HEK293 (cell line): Measurements from ENCODE around the gene EREG.

Experiments used
- CTCF ChIA-PET: fragments of 350-600 bp; formaldehyde crosslinking; extraction: SDS; loops from one replicate; lab custom pipeline; 2021; ENCODE audit warnings: antibody characterized with exemption; lab: Yijun Ruan, JAX
- POLR2A ChIA-PET: fragments of 300-600 bp; formaldehyde crosslinking; extraction: SDS; loops from one replicate; lab custom pipeline; 2020; ENCODE audit warnings: antibody characterized with exemption, inconsistent platforms; lab: Yijun Ruan, JAX
- H3K27ac ChIP-seq: fragments of 200-500 bp; sonication (Bioruptor generic); 2 replicates; pipeline ENCODE4 v1.5.1; 2014; ENCODE audit warnings: low read depth, low read length, control low read depth, inconsistent platforms; ENCODE audit errors: extremely low read depth
- H3K36me3 ChIP-seq, 2 experiments: fragments of 200-500 bp in 1 of 2; sonication (Bioruptor generic) in 1 of 2; 1 replicate in 1 of 2; 2 replicates in 1 of 2; pipeline ENCODE4 v1.5.1; 2014 to 2017; ENCODE audit warnings: inconsistent platforms in 2 of 2, low read length in 2 of 2; ENCODE audit not compliant: control insufficient read depth in 2 of 2, insufficient read depth in 1 of 2
- H3K4me1 ChIP-seq: fragments of 200-500 bp; sonication (Bioruptor generic); 2 replicates; pipeline ENCODE4 v1.5.1; 2014; ENCODE audit warnings: mild to moderate bottlenecking, low read length, inconsistent platforms; ENCODE audit not compliant: control insufficient read depth, insufficient read depth
- H3K4me3 ChIP-seq: 2 replicates; pipeline ENCODE4 v1.5.1; 2011; ENCODE audit warnings: low read depth, mild to moderate bottlenecking, control low read depth, low read length, moderate library complexity
- H3K9me3 ChIP-seq: fragments of 200-500 bp; sonication (Bioruptor generic); 2 replicates; pipeline ENCODE4 v1.5.1; 2014; ENCODE audit warnings: low read depth, low read length, inconsistent platforms; ENCODE audit not compliant: control insufficient read depth, insufficient read depth
- FEZF1 ChIP-seq: fragments of 450-650 bp; formaldehyde crosslinking; IDR thresholded peaks from 2 replicates; pipeline ENCODE4 v1.5.1; 2016; ENCODE audit warnings: missing biosample characterization, missing genetic modification characterization
- GLIS2 ChIP-seq: fragments of 450-650 bp; formaldehyde crosslinking; IDR thresholded peaks from 2 replicates; pipeline ENCODE4 v1.5.1; 2016; ENCODE audit warnings: missing biosample characterization, missing genetic modification characterization
- MEIS1 ChIP-seq: sonication (generic); formaldehyde crosslinking; IDR thresholded peaks from 2 replicates; pipeline ENCODE4 v1.8.1; 2022; ENCODE audit warnings: missing genetic modification reagents, mild to moderate bottlenecking, borderline replicate concordance
- MYNN ChIP-seq: fragments of 450-650 bp; formaldehyde crosslinking; IDR thresholded peaks from 2 replicates; pipeline ENCODE4 v1.5.1; 2016; ENCODE audit warnings: missing biosample characterization, missing genetic modification characterization, borderline replicate concordance
- ZBTB26 ChIP-seq: fragments of 450-650 bp; formaldehyde crosslinking; optimal IDR thresholded peaks from 2 replicates; pipeline ENCODE3; 2016; ENCODE audit warnings: missing biosample characterization, mild to moderate bottlenecking, missing genetic modification characterization
- ZBTB49 ChIP-seq: fragments of 450-650 bp; formaldehyde crosslinking; IDR thresholded peaks from 2 replicates; pipeline ENCODE4 v1.5.1; 2016; ENCODE audit warnings: missing biosample characterization, missing genetic modification characterization, low read depth
- ZEB2 ChIP-seq: fragments of 450-650 bp; formaldehyde crosslinking; IDR thresholded peaks from 2 replicates; pipeline ENCODE4 v1.5.1; 2016; ENCODE audit warnings: missing biosample characterization, missing genetic modification characterization
- ZFP69B ChIP-seq: fragments of 450-650 bp; formaldehyde crosslinking; IDR thresholded peaks from 2 replicates; pipeline ENCODE4 v1.5.1; 2016; ENCODE audit warnings: missing biosample characterization, missing genetic modification characterization
- ZNF10 ChIP-seq: fragments of 450-650 bp; formaldehyde crosslinking; IDR thresholded peaks from 2 replicates; pipeline ENCODE4 v1.5.1; 2017; ENCODE audit warnings: missing biosample characterization, missing genetic modification characterization
- ZNF16 ChIP-seq: fragments of 450-650 bp; formaldehyde crosslinking; IDR thresholded peaks from 2 replicates; pipeline ENCODE4 v1.5.1; 2016; ENCODE audit warnings: low read depth, missing biosample characterization, missing genetic modification characterization
- ZNF175 ChIP-seq: fragments of 450-650 bp; formaldehyde crosslinking; IDR thresholded peaks from 2 replicates; pipeline ENCODE4 v1.5.1; 2016; ENCODE audit warnings: missing biosample characterization, missing genetic modification characterization
- ZNF184 ChIP-seq: fragments of 450-650 bp; IDR thresholded peaks from 2 replicates; pipeline ENCODE4 v1.5.1; 2018; ENCODE audit warnings: missing biosample characterization, mild to moderate bottlenecking, missing genetic modification characterization
- ZNF292 ChIP-seq: fragments of 450-650 bp; formaldehyde crosslinking; IDR thresholded peaks from 2 replicates; pipeline ENCODE4 v1.5.1; 2016; ENCODE audit warnings: low read depth, missing biosample characterization, missing genetic modification characterization, borderline replicate concordance
- ZNF324 ChIP-seq: fragments of 450-650 bp; formaldehyde crosslinking; IDR thresholded peaks from 2 replicates; pipeline ENCODE4 v1.5.1; 2016; ENCODE audit warnings: missing biosample characterization, missing genetic modification characterization
- ZNF404 ChIP-seq: fragments of 450-650 bp; formaldehyde crosslinking; IDR thresholded peaks from 2 replicates; pipeline ENCODE4 v1.5.1; 2017; ENCODE audit warnings: missing biosample characterization, missing genetic modification characterization
- ZNF433 ChIP-seq: fragments of 450-650 bp; formaldehyde crosslinking; IDR thresholded peaks from 2 replicates; pipeline ENCODE4 v1.5.1; 2016; ENCODE audit warnings: missing biosample characterization, missing genetic modification characterization, low read depth
- ZNF529 ChIP-seq: fragments of 450-650 bp; formaldehyde crosslinking; IDR thresholded peaks from 2 replicates; pipeline ENCODE4 v1.5.1; 2017; ENCODE audit warnings: missing genetic modification characterization, missing biosample characterization; ENCODE audit not compliant: insufficient replicate concordance
- ZNF785 ChIP-seq: fragments of 450-650 bp; formaldehyde crosslinking; IDR thresholded peaks from 2 replicates; pipeline ENCODE4 v1.5.1; 2016; ENCODE audit warnings: missing biosample characterization, missing genetic modification characterization
- TF ChIP-seq, protein P1 (sequence below): fragments of 450-650 bp; formaldehyde crosslinking; IDR thresholded peaks from 2 replicates; pipeline ENCODE4 v1.5.1; 2016; ENCODE audit warnings: missing biosample characterization, missing genetic modification characterization
- TF ChIP-seq, protein P2 (sequence below): fragments of 450-650 bp; formaldehyde crosslinking; IDR thresholded peaks from 2 replicates; pipeline ENCODE4 v1.5.1; 2017; ENCODE audit warnings: missing biosample characterization, missing genetic modification characterization
- TF ChIP-seq, protein P3 (sequence below): fragments of 450-650 bp; formaldehyde crosslinking; IDR thresholded peaks from 2 replicates; pipeline ENCODE4 v1.5.1; 2016; ENCODE audit warnings: missing biosample characterization, missing genetic modification characterization

EREG gene

DNA sequence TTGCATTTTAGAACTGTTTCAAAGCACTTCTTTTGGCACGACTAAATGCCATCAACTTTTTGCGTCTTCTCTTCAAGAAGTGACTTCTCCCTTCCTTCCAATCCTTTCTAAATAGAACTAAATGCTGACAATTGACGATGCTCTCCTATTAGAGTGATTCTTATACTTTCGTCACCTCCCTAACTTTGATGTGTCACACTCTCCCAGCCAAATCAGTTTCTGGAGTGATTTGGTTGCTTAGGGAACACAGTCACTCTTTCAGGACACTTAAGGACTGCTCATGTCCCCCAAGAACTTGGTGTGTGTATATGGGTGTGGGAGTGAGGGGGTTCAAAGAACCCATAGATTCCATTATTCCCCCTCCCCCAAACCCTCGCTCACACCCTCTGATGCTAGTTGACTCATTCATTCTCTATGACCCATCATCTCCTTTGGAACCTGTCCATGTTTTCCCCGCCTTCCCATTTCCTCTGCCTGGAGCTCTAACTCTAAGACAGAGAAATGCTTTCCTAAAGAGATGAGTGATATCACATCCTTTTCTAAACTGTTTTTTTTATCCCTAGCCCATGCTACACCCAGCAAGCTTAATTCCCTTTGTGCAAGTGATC lies 53.2 kb downstream of the EREG start (continued):
- TF ChIP-seq MYNN (tag by site-specific recombination) (no peak), ZEB2 (tag by site-specific recombination) (no peak), GLIS2 (tag by site-specific recombination) (no peak), ZNF529 (tag by site-specific recombination) (no peak), MEIS1 (CRISPR knock-in tag) (no peak), ZNF175 (tag by site-specific recombination) (no peak)

- Histone ChIP-seq H3K27ac (no peak overlapping the region), H3K9me3 (no peaks in the 10 kb centered on the region), H3K36me3 (no peaks in the 10 kb centered on the region), H3K4me3 (no peak overlapping the region), H3K4me1 (no peaks in the 10 kb centered on the region; the same call in 1 of the 2 replicates)
- TF ChIP-seq, protein P1, sequence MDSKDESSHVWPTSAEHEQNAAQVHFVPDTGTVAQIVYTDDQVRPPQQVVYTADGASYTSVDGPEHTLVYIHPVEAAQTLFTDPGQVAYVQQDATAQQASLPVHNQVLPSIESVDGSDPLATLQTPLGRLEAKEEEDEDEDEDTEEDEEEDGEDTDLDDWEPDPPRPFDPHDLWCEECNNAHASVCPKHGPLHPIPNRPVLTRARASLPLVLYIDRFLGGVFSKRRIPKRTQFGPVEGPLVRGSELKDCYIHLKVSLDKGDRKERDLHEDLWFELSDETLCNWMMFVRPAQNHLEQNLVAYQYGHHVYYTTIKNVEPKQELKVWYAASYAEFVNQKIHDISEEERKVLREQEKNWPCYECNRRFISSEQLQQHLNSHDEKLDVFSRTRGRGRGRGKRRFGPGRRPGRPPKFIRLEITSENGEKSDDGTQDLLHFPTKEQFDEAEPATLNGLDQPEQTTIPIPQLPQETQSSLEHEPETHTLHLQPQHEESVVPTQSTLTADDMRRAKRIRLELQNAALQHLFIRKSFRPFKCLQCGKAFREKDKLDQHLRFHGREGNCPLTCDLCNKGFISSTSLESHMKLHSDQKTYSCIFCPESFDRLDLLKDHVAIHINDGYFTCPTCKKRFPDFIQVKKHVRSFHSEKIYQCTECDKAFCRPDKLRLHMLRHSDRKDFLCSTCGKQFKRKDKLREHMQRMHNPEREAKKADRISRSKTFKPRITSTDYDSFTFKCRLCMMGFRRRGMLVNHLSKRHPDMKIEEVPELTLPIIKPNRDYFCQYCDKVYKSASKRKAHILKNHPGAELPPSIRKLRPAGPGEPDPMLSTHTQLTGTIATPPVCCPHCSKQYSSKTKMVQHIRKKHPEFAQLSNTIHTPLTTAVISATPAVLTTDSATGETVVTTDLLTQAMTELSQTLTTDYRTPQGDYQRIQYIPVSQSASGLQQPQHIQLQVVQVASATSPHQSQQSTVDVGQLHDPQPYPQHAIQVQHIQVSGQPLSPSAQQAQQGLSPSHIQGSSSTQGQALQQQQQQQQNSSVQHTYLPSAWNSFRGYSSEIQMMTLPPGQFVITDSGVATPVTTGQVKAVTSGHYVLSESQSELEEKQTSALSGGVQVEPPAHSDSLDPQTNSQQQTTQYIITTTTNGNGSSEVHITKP (tag by site-specific recombination) = no peak
- no peak for TF ChIP-seq ZNF16 (tag by site-specific recombination)
- POLR2A ChIA-PET = no interaction called here
- CTCF ChIA-PET = interaction anchor here (0.5 kb wide), 1 partner anchor 50 kb away, joined by 3 read pairs; no protein-coding TSS in a partner anchor
These were observed 55.9 kb downstream of the EREG start for GRCh38 chr4:74420863-74421262.

DNA sequence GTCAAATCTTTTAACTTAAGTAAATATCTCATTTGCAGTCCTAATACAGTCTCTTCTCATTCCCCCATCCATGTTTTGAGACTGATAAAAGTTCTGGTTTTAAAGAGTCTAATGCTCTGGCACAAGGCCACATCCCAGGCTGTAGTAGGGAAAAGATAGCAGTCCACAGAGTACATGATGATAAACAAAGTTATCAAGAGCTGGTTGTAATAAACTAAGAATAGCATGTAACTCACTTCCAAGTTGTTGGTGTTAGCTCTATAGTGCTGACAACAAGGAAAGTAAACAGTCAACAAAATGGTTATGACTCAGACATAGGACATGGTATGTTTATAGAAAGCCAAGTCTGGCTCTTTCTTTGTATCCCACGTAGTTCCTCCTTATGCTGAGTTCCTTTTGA lies 58.2 kb downstream of the EREG start:
- Histone ChIP-seq H3K36me3 (no peaks in the 10 kb centered on the region), H3K4me1 (no peaks in the 10 kb centered on the region; the same call in 1 of the 2 replicates), H3K27ac (no peak overlapping the region), H3K9me3 (no peaks in the 10 kb centered on the region), H3K4me3 (no peak overlapping the region)
- ChIA-PET CTCF (no interaction called here), POLR2A (no interaction called here)
- TF ChIP-seq ZBTB49 (tag by site-specific recombination) (no peak), ZNF404 (tag by site-specific recombination) (no peak), ZNF292 (tag by site-specific recombination) (no peak), ZNF324 (tag by site-specific recombination) (no peak), ZNF10 (tag by site-specific recombination) (no peak), ZBTB26 (tag by site-specific recombination) (no peak), ZNF184 (tag by site-specific recombination) (no peak), FEZF1 (tag by site-specific recombination) (no peak), ZFP69B (no peak), ZNF433 (tag by site-specific recombination) (no peak), ZNF785 (tag by site-specific recombination) (no peak)
- TF ChIP-seq, protein P2, sequence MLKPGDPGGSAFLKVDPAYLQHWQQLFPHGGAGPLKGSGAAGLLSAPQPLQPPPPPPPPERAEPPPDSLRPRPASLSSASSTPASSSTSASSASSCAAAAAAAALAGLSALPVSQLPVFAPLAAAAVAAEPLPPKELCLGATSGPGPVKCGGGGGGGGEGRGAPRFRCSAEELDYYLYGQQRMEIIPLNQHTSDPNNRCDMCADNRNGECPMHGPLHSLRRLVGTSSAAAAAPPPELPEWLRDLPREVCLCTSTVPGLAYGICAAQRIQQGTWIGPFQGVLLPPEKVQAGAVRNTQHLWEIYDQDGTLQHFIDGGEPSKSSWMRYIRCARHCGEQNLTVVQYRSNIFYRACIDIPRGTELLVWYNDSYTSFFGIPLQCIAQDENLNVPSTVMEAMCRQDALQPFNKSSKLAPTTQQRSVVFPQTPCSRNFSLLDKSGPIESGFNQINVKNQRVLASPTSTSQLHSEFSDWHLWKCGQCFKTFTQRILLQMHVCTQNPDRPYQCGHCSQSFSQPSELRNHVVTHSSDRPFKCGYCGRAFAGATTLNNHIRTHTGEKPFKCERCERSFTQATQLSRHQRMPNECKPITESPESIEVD = no peak
- TF ChIP-seq, protein P3, sequence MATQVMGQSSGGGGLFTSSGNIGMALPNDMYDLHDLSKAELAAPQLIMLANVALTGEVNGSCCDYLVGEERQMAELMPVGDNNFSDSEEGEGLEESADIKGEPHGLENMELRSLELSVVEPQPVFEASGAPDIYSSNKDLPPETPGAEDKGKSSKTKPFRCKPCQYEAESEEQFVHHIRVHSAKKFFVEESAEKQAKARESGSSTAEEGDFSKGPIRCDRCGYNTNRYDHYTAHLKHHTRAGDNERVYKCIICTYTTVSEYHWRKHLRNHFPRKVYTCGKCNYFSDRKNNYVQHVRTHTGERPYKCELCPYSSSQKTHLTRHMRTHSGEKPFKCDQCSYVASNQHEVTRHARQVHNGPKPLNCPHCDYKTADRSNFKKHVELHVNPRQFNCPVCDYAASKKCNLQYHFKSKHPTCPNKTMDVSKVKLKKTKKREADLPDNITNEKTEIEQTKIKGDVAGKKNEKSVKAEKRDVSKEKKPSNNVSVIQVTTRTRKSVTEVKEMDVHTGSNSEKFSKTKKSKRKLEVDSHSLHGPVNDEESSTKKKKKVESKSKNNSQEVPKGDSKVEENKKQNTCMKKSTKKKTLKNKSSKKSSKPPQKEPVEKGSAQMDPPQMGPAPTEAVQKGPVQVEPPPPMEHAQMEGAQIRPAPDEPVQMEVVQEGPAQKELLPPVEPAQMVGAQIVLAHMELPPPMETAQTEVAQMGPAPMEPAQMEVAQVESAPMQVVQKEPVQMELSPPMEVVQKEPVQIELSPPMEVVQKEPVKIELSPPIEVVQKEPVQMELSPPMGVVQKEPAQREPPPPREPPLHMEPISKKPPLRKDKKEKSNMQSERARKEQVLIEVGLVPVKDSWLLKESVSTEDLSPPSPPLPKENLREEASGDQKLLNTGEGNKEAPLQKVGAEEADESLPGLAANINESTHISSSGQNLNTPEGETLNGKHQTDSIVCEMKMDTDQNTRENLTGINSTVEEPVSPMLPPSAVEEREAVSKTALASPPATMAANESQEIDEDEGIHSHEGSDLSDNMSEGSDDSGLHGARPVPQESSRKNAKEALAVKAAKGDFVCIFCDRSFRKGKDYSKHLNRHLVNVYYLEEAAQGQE (tag by site-specific recombination) = no peak
